Thoracic aorta (tissue), 2 donors: ENCODE data around the gene ARHGAP6. TPM values are rescaled to one million over a fixed set of nuclear protein-coding genes. Genes with fewer than 3 reads are reported as not detected.

Source experiments
- ATAC-seq: fragments of 150-250 bp; one replicate; pipeline ENCODE4 v1.8.0; 2017; ENCODE audit warnings: low read depth; ENCODE audit not compliant: insufficient number of reproducible peaks, low FRiP score
- DNase-seq: peaks from one replicate; pipeline ENCODE4 v3.0.0-alpha.2; 2020; ENCODE audit warnings: low spot score
- H3K27ac ChIP-seq, 2 donors: fragments of 200-600 bp; sonication (generic); 1 replicate in 1 of 2; 2 replicates in 1 of 2; pipeline ENCODE4 v1.5.1; 2016; ENCODE audit warnings: mild to moderate bottlenecking in 2 of 2, moderate library complexity in 2 of 2
- H3K27me3 ChIP-seq: fragments of 200-600 bp; sonication (generic); replicated peaks from 2 replicates; pipeline ENCODE4 v1.6.0; 2016; ENCODE audit warnings: mild to moderate bottlenecking; ENCODE audit not compliant: insufficient read depth
- H3K36me3 ChIP-seq: fragments of 200-600 bp; sonication (generic); one replicate; pipeline ENCODE4 v1.5.1; 2016
- H3K4me1 ChIP-seq, 2 donors: fragments of 200-600 bp; sonication (generic); 1 replicate in 1 of 2; 2 replicates in 1 of 2; pipeline versions ENCODE4 v1.5.1 to v1.6.0; 2016; ENCODE audit warnings: low read depth in 2 of 2, mild to moderate bottlenecking in 1 of 2; ENCODE audit not compliant: control insufficient read depth in 1 of 2
- H3K4me3 ChIP-seq: fragments of 200-600 bp; sonication (generic); 2 replicates; pipeline ENCODE4 v1.5.1; 2016; ENCODE audit warnings: mild to moderate bottlenecking
- H3K9me3 ChIP-seq: fragments of 200-600 bp; sonication (generic); 2 replicates; pipeline ENCODE4 v1.5.1; 2016
- CTCF ChIP-seq: fragments of 200-600 bp; sonication (generic); IDR thresholded peaks from one replicate; pipeline ENCODE4 v1.5.1; 2019; ENCODE audit warnings: antibody characterized with exemption
- total RNA-seq, 2 donors: library from RNA; depleted of rRNA; stranded (reverse); fragments of >200 nt; gene quantifications; one replicate each; pipeline versions ENCODE4 v1.1.0 to v1.2.3, GENCODE V29; 2016

The ARHGAP6 gene
- total RNA-seq, 2 donors from 2014 or later, result 14.6 to 22.3 TPM

- DNase-seq, result no peak
- TF ChIP-seq CTCF, result no peak
- Histone ChIP-seq H3K4me3 (no peak overlapping the region), H3K27ac (no peak overlapping the region), H3K9me3 (no peaks in the 10 kb centered on the region), H3K4me1 (peaks cover 4 to 8% of the 10 kb centered on the region in 2 donors), H3K36me3 (no peaks in the 10 kb centered on the region), H3K27me3 (no peaks in the 10 kb centered on the region)
- ATAC-seq, result no peak
Observed at GRCh38 chrX:11564546-11564945, 101.2 kb downstream of the ARHGAP6 start.

DNA sequence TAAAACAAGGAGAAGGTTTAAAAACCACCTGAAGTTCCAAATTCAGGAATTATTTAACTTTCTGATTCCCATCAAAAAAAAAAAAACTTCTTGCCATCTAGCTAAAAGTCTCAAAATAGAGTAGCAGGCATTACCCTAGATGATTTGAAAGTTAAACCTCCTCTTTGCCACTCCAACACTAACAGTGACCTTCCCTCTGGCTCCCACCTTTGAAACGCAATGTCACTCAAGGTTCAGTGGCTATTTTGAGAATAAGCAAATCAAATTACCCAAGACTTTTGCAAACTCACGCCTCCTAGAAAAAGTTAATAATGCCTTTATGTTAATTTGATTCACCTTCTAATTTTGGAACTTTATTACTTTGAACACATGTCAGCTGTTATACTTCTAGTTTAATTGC, 103.2 kb downstream of the ARHGAP6 start:
- peaks cover 4 to 6% of the 10 kb centered on the region in 2 donors for H3K4me1 ChIP-seq
- no peak overlapping the region for H3K27ac ChIP-seq
- no peak overlapping the region for H3K4me3 ChIP-seq
- DNase-seq (no peak), ATAC-seq (no peak)
- no peak for TF ChIP-seq CTCF
- H3K27me3 ChIP-seq, result no peaks in the 10 kb centered on the region
- no peaks in the 10 kb centered on the region for H3K9me3 ChIP-seq
- no peaks in the 10 kb centered on the region for H3K36me3 ChIP-seq

- ATAC-seq, result no peak
- no peak overlapping the region for H3K4me3 ChIP-seq
- no peak for TF ChIP-seq CTCF
Observed at GRCh38 chrX:11558972-11559371, 106.7 kb downstream of the ARHGAP6 start.

GRCh38 chrX:11557120-11557519, 108.6 kb downstream of the ARHGAP6 start:
- Histone ChIP-seq H3K4me3 (no peak overlapping the region), H3K4me1 (peaks cover 0 to 6% of the 10 kb centered on the region in 2 donors), H3K36me3 (no peaks in the 10 kb centered on the region), H3K9me3 (no peaks in the 10 kb centered on the region), H3K27ac (no peak overlapping the region), H3K27me3 (no peaks in the 10 kb centered on the region)
- ATAC-seq, result no peak
- no peak for TF ChIP-seq CTCF
- DNase-seq, result no peak

More at GRCh38 chrX:11558972-11559371, 106.7 kb downstream of the ARHGAP6 start:
- no peak for DNase-seq
- Histone ChIP-seq H3K36me3 (no peaks in the 10 kb centered on the region), H3K27me3 (no peaks in the 10 kb centered on the region), H3K4me1 (peaks cover 0 to 6% of the 10 kb centered on the region in 2 donors), H3K9me3 (no peaks in the 10 kb centered on the region), H3K27ac (no peak overlapping the region)

DNA sequence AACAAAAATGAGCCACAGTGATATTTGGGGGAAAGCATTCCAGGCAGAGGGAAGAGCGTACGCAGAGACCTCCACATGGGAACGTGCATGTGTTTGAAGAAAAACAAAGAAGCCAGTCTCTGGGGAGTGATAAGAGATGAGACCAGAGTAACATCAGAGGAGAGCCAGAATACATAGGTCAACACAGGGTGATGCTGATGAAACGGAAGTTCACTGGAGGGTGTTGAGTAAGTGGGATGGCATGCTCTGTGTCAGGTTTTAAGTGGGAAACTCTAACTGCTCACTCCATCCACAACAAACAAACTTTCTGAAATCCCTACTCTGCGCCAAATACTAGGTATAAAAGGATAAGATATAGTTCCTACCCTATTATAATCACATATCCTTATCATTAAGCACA, 110.0 kb downstream of the ARHGAP6 start:
- Histone ChIP-seq H3K36me3 (no peaks in the 10 kb centered on the region), H3K4me1 (peaks cover 0 to 6% of the 10 kb centered on the region in 2 donors), H3K27me3 (no peaks in the 10 kb centered on the region), H3K27ac (no peak overlapping the region), H3K9me3 (no peaks in the 10 kb centered on the region), H3K4me3 (no peak overlapping the region)
- TF ChIP-seq CTCF, result no peak
- ATAC-seq (no peak), DNase-seq (no peak)
